SIG-M5 treated with dmso at 0.1 percent for 504 hours (cell line): ENCODE data around the gene CYP11A1.
"Not testable (repeated sequence)": the region's sequence is repeated elsewhere in the genome, so short reads cannot be mapped to it uniquely, and the experiment has no call there.

Experiments
- DNase-seq: peaks from one replicate; lab custom pipeline; 2025; ENCODE audit not compliant: unreplicated experiment; lab: John Stamatoyannopoulos, UW

Gene CYP11A1

DNA sequence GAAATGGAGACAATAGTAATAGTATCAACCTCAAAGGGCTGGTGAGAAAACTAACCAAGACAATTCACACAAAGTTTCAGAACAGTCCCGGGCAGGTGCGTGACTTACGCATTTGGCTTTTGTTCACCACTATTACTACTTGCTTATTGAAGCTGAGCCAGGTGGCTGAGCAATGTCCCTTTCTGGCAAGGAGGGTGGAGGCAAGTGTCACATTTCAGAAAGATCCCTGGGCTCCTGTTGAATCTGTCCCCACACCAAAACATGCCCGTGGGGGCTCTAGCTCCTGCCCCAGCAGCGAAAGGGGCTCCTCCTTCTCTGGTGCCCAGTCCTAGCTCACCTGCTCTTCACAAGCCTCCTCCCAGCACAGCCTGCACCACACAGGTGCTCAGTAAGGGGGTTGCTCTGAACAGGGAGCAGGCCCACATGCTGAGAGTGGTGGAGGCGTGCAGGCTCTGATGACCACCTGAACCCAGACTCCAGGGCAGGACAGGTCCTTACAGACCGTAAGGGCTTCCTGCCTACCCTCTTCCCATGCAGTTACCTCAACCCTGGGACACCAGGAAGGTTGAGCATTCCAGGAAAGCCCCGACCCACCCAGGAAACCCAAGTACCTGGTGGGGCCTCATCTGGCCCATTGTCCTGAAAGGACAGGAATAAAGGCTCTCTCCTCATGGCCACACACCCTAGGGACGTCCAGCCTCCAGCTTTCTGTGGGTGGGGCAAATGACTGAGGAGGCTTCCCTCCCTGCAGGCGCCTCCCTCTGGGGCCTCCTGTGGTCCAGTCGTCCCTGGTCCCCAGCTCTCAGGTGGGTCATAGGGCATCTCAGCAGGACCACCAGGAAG is 33.7 kb upstream of the CYP11A1 start:
- DNase-seq = no peak

- peak; percentile 18 for DNase-seq
These were observed 32.9 kb upstream of the CYP11A1 start for GRCh38 chr15:74400313-74400860.

DNA sequence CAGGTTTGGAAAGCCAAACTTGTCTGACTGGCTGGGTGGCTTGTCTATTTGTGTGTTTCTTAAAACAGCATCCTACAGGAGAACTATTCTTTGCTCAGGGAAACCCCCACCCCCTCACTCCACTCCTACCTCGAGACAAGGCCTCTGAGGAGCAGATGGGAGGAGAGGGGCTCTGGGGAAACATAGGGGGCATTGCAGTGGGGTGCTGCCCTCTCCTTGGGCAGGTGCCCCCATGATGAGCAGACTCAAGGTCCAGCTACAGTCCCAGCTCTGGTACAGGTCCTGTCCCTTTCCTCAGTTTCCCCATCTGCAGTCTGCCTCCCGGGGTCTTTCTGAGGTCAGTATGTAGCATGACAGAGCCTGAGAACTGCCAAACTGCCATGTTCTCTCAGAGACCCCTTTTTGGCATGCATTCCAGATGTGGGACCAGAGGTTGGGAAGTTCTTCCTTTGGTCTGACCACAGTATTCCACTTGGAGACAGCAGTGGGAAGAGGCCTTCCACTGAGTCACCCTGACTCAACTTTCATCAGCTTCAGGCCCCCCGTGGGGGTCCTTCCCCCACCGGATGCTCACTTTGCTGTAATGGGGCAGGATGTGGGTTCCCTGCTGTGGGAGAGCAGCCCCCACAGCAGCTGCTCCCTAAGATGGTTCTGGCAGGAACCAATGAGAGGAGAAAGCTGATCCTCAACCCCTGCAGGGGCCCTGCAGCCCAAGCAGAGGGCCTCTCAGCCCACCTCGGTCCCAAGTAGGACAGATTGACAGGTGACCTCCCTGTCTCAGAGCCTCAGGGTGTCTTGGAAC is 32.3 kb upstream of the CYP11A1 start:
- DNase-seq = peak; percentile 52

- peak; percentile 27 for DNase-seq
These were observed 31.7 kb upstream of the CYP11A1 start for GRCh38 chr15:74399100-74399499.

- no peak for DNase-seq
These were observed 30.7 kb upstream of the CYP11A1 start for GRCh38 chr15:74398183-74398582.

- peak; percentile 40 for DNase-seq
These were observed 30.0 kb upstream of the CYP11A1 start for GRCh38 chr15:74397239-74398068.

GRCh38 chr15:74396445-74397238 is 29.2 kb upstream of the CYP11A1 start:
- peak; percentile 64 for DNase-seq

GRCh38 chr15:74396146-74396438 is 28.6 kb upstream of the CYP11A1 start:
- DNase-seq = no peak

- no peak for DNase-seq
These were observed 28.1 kb upstream of the CYP11A1 start for GRCh38 chr15:74395319-74396145.

- DNase-seq = no peak
These were observed 26.8 kb upstream of the CYP11A1 start for GRCh38 chr15:74394090-74394846.

DNA sequence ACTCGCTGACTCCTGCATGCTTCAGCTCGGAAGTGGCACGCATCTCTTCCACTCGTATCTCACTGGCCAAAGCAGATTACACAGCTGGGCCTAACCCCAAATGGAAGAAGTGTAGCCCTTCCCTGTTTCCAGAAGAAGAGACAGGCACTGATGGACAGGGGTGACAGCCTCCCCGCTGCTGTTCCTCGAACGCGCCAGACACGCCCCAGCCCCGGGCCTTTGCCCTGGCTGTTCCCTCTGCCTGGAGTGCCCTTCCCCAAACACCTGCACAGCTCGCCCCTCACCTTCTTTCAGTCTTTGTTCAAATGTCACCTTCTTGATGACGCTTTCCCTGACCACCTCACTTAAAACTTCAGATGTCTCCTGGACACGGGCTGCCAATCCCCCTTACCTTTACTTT is 26.0 kb upstream of the CYP11A1 start:
- DNase-seq = no peak

- no peak for DNase-seq
These were observed 25.5 kb upstream of the CYP11A1 start for GRCh38 chr15:74392902-74393301.

DNA sequence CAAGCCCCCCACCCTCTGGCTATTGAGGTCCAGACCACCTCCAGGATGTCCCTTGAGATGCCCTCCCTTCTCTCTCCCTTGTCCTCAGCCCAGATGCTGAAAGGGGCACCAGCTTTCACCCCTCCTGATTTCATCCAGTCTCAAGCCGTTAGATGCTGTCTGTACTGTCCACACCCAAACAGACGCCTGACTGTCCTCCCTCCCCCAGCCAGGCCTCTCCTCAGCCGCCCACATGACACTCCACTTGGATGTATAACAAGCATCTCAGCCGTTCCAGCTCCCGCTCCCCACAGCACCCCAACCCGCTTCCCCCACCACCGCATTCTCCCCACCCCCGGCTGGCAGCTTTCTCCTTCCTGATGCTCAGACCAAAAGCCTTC is 25.0 kb upstream of the CYP11A1 start:
- no peak for DNase-seq

GRCh38 chr15:74391582-74392450 is 24.4 kb upstream of the CYP11A1 start:
- DNase-seq = no peak

DNA sequence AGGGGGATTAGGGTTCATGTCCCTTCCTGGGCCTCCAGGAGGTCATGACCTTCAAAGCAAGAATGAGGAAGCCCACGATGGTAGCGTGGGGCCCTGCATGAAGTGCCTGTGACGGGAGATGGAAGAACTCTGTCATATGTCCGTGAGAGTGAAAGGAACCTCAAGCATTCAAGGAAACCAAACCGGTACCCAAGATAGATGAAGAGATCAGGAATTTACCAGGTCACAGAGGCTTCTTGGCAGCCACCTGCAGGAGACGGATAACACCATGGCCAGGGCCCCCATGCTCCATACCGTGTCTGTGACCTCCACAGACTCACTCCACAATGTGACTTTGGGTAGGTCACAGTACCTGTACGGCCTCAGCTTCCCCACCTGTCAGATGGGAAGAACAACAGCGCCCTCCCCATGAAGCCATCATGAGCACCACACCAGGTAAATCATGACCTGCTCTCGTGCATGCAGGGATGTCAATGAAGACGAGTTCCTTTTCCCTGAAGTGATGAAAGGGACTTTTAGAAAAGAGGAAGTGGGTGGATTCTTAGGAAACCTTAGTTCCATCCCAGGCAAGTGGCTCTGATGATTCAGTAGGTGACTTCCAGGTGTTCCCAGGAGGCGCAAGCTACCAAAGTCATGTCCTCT is 23.3 kb upstream of the CYP11A1 start:
- DNase-seq = peak; percentile 51

DNA sequence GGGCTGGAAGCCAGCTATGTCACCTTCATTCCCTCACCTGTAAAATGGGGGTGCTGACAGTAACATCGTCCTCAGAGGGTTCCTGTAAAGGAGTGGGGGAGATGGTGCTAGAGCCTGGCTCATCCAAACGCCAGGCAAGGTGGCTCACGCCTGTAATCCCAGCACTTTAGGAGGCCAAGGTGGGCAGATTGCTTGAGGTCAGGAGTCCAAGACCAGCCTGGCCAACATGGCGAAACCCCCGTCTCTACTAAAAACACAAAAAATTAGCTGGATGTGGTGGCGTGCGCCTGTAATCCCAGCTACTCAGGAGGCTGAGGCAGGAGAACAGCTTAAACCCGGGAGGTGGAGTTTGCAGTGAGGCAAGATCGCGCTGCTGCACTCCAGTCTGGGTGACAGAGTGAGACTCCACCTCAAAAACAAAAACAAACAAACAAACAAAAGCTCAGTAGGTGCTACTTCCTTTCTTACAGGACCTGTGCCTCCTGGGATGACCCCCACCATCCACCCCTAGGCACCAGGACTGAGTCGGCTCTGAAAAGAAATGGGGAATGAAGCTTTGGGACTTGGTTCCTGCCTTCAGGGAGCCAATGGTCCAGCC is 22.7 kb upstream of the CYP11A1 start:
- not testable (repeated sequence) for DNase-seq
